Activated CD4-positive, alpha-beta T cell treated with anti-CD3 and anti-CD28 coated beads, Interleukin-2, amount 10 ng/mL, durations not matched to agents 24 days and 14 days (primary cell): ENCODE data around the gene RAB19. TPM values are rescaled to one million over a fixed set of nuclear protein-coding genes. Genes with fewer than 3 reads are reported as not detected.
"Not testable (repeated sequence)": the region's sequence is repeated elsewhere in the genome, so short reads cannot be mapped to it uniquely, and the experiment has no call there.

Experiments used
- DNase-seq: peaks from one replicate; pipeline ENCODE4 v3.0.0; 2022
- H3K27ac Mint-ChIP-seq: one replicate; pipeline ENCODE4 v1.8.0; 2022; ENCODE audit warnings: mild to moderate bottlenecking, mixed read lengths
- H3K27me3 Mint-ChIP-seq: one replicate; pipeline ENCODE4 v1.8.0; 2022; ENCODE audit warnings: mixed read lengths
- H3K36me3 Mint-ChIP-seq: one replicate; pipeline ENCODE4 v1.8.0; 2022; ENCODE audit warnings: low read depth, mild to moderate bottlenecking, mixed read lengths
- H3K4me1 Mint-ChIP-seq: one replicate; pipeline ENCODE4 v1.8.0; 2021; ENCODE audit warnings: mixed read lengths
- H3K4me3 Mint-ChIP-seq: one replicate; pipeline ENCODE4 v1.8.0; 2022; ENCODE audit warnings: mild to moderate bottlenecking, moderate library complexity, mixed read lengths
- H3K9me3 Mint-ChIP-seq: one replicate; pipeline ENCODE4 v1.8.0; 2021; ENCODE audit warnings: mixed read lengths
- intact Hi-C: fragments of 100-400 bp; cut with micrococcal nuclease; formaldehyde crosslinking; loops from one replicate; pipeline ENCODE4 v1.15.1; 2023
- total RNA-seq: library from RNA; stranded (reverse); gene quantifications from 2 replicates; pipeline ENCODE4 v1.2.3, GENCODE V29; 2022

The RAB19 gene
- total RNA-seq, 1 donor from 2014 or later = 24.4 TPM

DNA sequence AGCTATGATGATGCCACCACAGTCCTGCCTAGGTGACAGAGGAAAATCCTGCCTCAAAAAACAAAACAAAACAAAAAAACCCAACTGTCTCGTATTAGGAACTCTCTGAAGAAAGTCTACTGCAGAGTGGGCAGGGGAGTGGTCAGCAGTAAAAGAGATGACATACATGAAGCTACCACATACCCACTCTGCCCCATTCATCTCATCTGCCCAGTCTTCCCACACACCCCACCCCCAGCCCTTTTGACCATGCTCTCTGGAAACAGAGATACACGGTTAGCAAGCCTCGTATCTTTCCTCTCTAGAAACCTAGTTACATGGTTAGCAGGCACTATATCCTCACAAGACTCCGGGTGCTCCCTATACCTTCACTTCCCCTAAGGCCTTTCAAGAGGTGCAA is 13.8 kb upstream of the RAB19 start:
- intact Hi-C loops = loop anchor here (2.0 kb wide), 1 partner anchor 31 kb away; no protein-coding TSS in a partner anchor
- H3K27ac Mint-ChIP-seq = no peak overlapping the region

GRCh38 chr7:140390466-140391190 is 13.2 kb upstream of the RAB19 start:
- H3K27ac Mint-ChIP-seq = no peak overlapping the region
- intact Hi-C loops = loop anchor here (2.0 kb wide), 1 partner anchor 32 kb away; no protein-coding TSS in a partner anchor
- peak; percentile 68 for DNase-seq
- H3K27me3 Mint-ChIP-seq = no peaks in the 10 kb centered on the region
- no peak overlapping the region for H3K4me3 Mint-ChIP-seq
- H3K4me1 Mint-ChIP-seq = peaks cover 7% of the 10 kb centered on the region
- peaks cover 19% of the 10 kb centered on the region for H3K36me3 Mint-ChIP-seq
- H3K9me3 Mint-ChIP-seq = no peaks in the 10 kb centered on the region

More for the DNA sequence above, 13.8 kb upstream of the RAB19 start:
- no peak for DNase-seq
- Mint-ChIP-seq H3K27me3 (no peaks in the 10 kb centered on the region), H3K4me3 (no peak overlapping the region), H3K4me1 (peaks cover 13% of the 10 kb centered on the region), H3K9me3 (no peaks in the 10 kb centered on the region), H3K36me3 (peaks cover 25% of the 10 kb centered on the region)

- Mint-ChIP-seq H3K9me3 (no peaks in the 10 kb centered on the region), H3K27me3 (no peaks in the 10 kb centered on the region), H3K4me3 (no peak overlapping the region), H3K36me3 (peaks cover 23% of the 10 kb centered on the region), H3K4me1 (peaks cover 12% of the 10 kb centered on the region), H3K27ac (no peak overlapping the region)
- intact Hi-C loops = loop anchor here (2.0 kb wide), 1 partner anchor 33 kb away; no protein-coding TSS in a partner anchor
- DNase-seq = no peak
These were observed 12.2 kb upstream of the RAB19 start for GRCh38 chr7:140391634-140392033.

GRCh38 chr7:140393756-140394306 is 10.0 kb upstream of the RAB19 start:
- no peak overlapping the region for H3K27ac Mint-ChIP-seq
- no peaks in the 10 kb centered on the region for H3K27me3 Mint-ChIP-seq
- H3K4me3 Mint-ChIP-seq = no peak overlapping the region
- intact Hi-C loops = no loop called here
- no peak for DNase-seq
- H3K4me1 Mint-ChIP-seq = peaks cover 12% of the 10 kb centered on the region
- H3K36me3 Mint-ChIP-seq = peaks cover 27% of the 10 kb centered on the region
- no peaks in the 10 kb centered on the region for H3K9me3 Mint-ChIP-seq

DNA sequence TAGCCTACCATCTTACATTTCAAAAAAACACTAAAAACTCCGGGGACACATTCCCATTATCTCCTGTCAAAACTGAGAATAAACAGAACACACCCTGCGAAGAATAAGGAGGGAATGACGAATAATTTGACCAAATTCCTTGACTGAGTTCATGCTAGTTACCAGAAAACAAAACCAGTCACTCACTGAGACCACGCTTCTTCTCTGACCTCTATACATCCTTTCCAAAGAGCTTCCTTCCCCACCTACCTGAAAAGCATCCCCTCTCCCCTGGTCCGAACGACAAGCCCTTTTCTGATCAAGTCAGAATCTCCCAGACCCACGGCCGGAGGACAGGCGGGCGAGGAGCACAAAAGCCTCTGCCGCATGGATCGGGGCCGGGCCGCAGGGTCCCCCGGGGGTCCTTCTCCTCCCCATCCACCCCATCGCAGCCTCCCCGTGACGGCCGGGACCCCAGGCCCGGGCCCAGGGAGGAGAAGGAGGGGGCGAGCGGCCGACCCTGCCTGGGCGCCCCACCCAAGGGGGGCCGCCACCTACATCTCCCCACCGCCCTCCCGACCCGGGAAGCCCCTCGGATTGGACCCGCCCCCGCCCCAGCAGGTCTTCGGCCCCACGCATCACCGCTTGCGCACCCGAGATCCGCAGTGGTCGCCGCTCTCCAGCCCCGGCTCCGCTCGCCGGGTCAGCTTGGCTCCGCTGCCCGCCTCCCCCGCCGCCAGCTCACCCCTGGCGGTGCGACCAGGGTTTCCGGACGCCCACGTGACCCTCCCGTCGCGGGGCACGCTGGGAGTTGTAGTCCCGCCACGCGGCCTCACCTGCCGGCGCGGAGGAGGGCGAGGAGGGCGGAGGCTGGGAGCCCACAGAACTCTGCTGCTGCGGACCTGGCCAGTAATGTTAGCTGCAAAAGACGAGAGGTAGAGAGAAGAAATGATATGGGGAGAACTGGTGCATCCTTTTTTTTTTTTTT is 5.8 kb upstream of the RAB19 start, which contains the start of gene SLC37A3:
SLC37A3 (minus strand) TSS at position 747 of the 967 bp plus-strand sequence. CDS start 16,004 bp downstream, outside the sequence.
- no peaks in the 10 kb centered on the region for H3K9me3 Mint-ChIP-seq
- intact Hi-C loops = loop anchor here (1.0 kb wide), 2 partner anchors 10 to 223 kb away; no protein-coding TSS in a partner anchor
- peak; percentile 96 for DNase-seq
- peak within 1 kb of the TSS; percentile 92 for H3K27ac Mint-ChIP-seq
- H3K4me3 Mint-ChIP-seq = peak within 1 kb of the TSS; percentile 96
- H3K36me3 Mint-ChIP-seq = peaks cover 30% of the 10 kb centered on the region
- H3K27me3 Mint-ChIP-seq = no peaks in the 10 kb centered on the region
- peaks cover 30% of the 10 kb centered on the region for H3K4me1 Mint-ChIP-seq

DNA sequence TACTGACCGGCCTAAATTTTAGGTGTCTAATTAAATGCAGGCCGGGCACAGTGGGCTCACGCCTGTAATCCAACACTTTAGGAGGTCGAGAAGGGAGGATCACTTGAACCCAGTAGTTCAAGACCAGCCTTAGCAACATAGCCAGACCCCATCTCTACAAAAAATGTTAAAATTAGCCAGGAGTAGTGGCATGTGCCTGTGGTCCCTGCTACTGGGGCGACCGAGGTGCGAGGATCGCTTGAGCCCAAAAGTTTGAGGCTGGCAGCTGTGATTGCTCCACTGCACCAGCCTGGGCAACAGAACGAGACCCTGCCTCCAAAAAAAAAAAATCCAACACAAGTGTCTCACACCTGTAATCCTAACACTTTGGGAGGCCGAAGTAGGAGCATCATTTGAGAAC is 5.0 kb upstream of the RAB19 start:
- H3K4me1 Mint-ChIP-seq = peaks cover 35% of the 10 kb centered on the region
- no peaks in the 10 kb centered on the region for H3K9me3 Mint-ChIP-seq
- intact Hi-C loops = loop anchor here (1.0 kb wide), 1 partner anchor 11 kb away; no protein-coding TSS in a partner anchor
- peak overlapping the region; percentile 96 for H3K4me3 Mint-ChIP-seq
- H3K27ac Mint-ChIP-seq = peak overlapping the region; percentile 92
- no peak for DNase-seq
- peaks cover 30% of the 10 kb centered on the region for H3K36me3 Mint-ChIP-seq
- H3K27me3 Mint-ChIP-seq = no peaks in the 10 kb centered on the region

DNA sequence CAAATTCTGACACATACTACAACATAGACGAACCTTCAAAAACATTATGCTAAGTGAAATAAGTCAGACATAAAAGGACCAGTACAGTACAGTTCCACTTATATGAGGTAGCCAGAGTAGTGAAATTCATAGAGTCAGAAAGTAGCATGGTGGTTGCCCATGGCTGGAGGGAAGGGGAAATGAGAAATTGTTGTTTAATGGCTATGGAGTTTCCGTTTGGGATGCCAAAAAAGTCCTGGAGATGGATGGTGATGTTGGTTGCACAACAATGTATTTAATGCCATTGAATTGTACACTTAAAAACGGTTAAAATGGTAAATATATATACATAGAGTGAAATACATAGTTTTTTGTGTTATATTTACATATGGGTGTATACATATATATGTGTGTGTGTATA is 3.5 kb upstream of the RAB19 start:
- peaks cover 46% of the 10 kb centered on the region for H3K4me1 Mint-ChIP-seq
- no peaks in the 10 kb centered on the region for H3K9me3 Mint-ChIP-seq
- intact Hi-C loops = loop anchor here (5.0 kb wide), 2 partner anchors 148 to 338 kb away; partner anchors contain the start of gene PARP12
- no peak overlapping the region for H3K4me3 Mint-ChIP-seq
- no peak for DNase-seq
- H3K27me3 Mint-ChIP-seq = no peaks in the 10 kb centered on the region
- peak overlapping the region; percentile 58 for H3K27ac Mint-ChIP-seq
- H3K36me3 Mint-ChIP-seq = peaks cover 33% of the 10 kb centered on the region

DNA sequence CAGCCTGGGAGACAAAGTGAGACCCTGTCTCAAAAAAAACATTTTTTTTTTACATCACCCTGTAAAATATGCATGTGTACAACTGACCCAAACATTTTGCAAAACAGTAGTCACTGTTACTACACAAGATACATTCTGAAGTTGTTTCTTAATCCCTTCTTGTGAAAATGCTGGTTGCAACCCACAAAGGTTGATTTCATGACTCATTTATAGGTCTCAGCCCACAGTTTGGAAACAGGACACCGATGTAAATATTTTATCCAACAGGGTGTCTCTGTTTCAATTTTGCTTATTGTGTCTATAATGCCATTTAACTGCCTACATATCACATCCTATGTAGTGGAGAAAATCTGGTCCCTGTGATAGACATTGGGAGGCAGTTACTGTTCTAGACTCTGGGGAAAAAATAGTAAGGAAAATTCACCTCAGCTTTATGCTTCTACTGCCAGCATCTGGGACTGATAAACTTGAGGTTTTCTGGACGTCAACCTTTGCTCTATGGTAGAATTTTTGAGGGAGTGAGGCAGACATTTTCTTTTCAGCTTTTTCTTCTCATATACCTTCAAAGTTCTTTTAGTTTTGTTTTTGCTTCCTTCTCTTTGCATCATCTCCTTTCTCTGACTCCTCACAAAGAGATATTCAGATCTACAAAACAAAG is 1.6 kb upstream of the RAB19 start:
- H3K4me1 Mint-ChIP-seq = peaks cover 39% of the 10 kb centered on the region
- no peaks in the 10 kb centered on the region for H3K27me3 Mint-ChIP-seq
- H3K36me3 Mint-ChIP-seq = peaks cover 27% of the 10 kb centered on the region
- peak overlapping the region; percentile 90 for H3K4me3 Mint-ChIP-seq
- peak overlapping the region; percentile 97 for H3K27ac Mint-ChIP-seq
- peak; percentile 69 for DNase-seq
- H3K9me3 Mint-ChIP-seq = no peaks in the 10 kb centered on the region
- intact Hi-C loops = loop anchor here (1.0 to 5.0 kb wide), 8 partner anchors 14 to 340 kb away; partner anchors contain the start of genes MKRN1 and PARP12

DNA sequence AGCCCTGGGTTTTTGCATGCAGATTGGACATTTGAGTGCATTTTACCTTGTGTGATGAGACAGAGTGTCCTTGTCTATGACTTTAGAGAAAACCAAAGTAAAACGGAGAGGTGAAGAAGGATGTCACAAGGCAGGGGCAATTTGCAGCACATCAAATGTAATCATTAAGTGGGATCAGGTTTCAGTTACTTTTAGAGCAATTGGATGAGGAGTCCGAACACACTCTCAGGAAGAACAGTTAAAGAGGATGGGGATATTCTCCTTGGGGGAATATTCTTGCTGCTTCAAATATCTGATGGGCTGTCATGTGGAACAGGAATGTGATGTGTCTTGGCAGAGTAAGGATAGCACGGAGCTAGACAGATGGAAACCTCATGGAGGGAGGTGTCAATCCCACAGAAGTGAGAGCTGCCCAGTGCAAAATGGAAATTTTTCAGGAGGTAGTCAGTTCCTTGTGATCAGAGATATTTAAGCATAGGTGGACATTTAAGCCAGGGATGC is 757 bp downstream of the RAB19 start:
- H3K27ac Mint-ChIP-seq = peak overlapping the region; percentile 91
- peaks cover 31% of the 10 kb centered on the region for H3K36me3 Mint-ChIP-seq
- no peak for DNase-seq
- H3K27me3 Mint-ChIP-seq = no peaks in the 10 kb centered on the region
- H3K4me3 Mint-ChIP-seq = peak overlapping the region; percentile 90
- H3K4me1 Mint-ChIP-seq = peaks cover 34% of the 10 kb centered on the region
- intact Hi-C loops = loop anchor here (5.0 kb wide), 2 partner anchors 152 to 342 kb away; partner anchors contain the start of gene PARP12
- no peaks in the 10 kb centered on the region for H3K9me3 Mint-ChIP-seq

DNA sequence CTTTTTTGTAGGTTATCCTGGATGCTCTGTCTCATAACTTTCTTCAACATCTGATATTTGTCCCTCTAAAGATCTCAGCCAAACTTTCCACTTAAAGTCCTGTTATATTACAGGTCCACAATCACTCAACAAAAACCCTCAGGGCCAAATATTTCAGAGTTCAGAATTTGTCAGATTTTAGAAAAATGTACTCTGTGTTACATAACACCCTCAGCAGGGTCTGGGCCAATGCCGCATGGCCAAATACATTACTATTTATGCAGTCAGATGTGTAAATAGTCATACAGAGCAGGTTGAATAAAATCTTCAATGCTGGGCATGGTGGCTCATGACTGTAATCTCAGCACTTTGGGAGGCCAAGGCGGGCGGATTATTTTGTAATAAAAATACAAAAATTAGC is 11.5 kb downstream of the RAB19 start:
- no peak overlapping the region for H3K27ac Mint-ChIP-seq
- DNase-seq = no peak
- no peaks in the 10 kb centered on the region for H3K27me3 Mint-ChIP-seq
- peaks cover 42% of the 10 kb centered on the region for H3K36me3 Mint-ChIP-seq
- peaks cover 21% of the 10 kb centered on the region for H3K4me1 Mint-ChIP-seq
- no peak overlapping the region for H3K4me3 Mint-ChIP-seq
- no peaks in the 10 kb centered on the region for H3K9me3 Mint-ChIP-seq
- intact Hi-C loops = no loop called here

- DNase-seq, H3K9me3 Mint-ChIP-seq, intact Hi-C loops, H3K4me3 Mint-ChIP-seq, H3K27me3 Mint-ChIP-seq, H3K27ac Mint-ChIP-seq: not testable (repeated sequence)
- Mint-ChIP-seq H3K36me3 (peaks cover 41% of the 10 kb centered on the region), H3K4me1 (peaks cover 21% of the 10 kb centered on the region)
These were observed 12.0 kb downstream of the RAB19 start for GRCh38 chr7:140415816-140416215.

DNA sequence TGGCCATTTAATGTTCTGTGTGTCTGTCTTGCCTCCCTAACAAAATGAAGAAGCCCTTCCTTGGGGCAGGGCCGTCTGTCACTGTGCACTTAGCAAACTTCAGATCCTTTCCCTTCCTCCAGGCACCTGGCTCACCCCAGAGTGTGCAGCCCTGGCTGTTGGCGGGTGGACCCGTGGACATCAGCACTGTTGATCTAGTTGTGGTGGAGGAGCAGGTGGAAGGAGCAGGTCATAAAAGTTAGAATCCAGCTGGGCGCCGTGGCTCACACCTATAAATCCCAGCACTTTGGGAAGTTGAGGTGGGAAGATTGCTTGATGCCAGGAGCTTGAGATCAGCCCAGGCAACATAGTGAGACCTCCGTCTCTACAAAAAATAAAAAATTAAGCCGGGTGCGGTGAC is 12.7 kb downstream of the RAB19 start:
- DNase-seq = no peak
- Mint-ChIP-seq H3K36me3 (peaks cover 36% of the 10 kb centered on the region), H3K27ac (peak overlapping the region; percentile 41), H3K27me3 (no peaks in the 10 kb centered on the region), H3K4me3 (no peak overlapping the region), H3K9me3 (no peaks in the 10 kb centered on the region), H3K4me1 (peaks cover 21% of the 10 kb centered on the region)
- intact Hi-C loops = no loop called here
